GM19099 (cell line): ENCODE measurements around the gene RECK.

ENCODE experiments used
- POLR2A ChIP-seq: IDR thresholded peaks from 3 replicates; pipeline ENCODE4 v1.6.1; 2011; ENCODE audit warnings: low read depth; ENCODE audit not compliant: insufficient read length; ENCODE audit errors: extremely low read depth

Gene RECK

DNA sequence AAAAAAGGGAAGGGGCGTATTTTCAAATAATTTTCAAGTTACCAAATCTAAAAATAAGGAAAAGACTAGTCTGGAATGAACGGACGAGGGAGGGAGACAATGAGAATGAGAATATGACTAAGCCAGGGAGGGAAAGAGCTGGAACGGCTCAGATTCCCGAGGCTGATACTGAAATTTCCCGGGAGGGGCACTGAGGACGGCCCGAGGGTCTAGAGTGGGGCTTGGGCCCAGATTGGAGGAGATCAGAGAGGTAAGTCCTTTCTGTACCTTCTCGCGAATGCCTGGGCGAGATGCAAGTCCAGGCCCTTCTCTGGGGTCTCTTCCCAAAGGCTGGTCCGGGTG, 129.1 kb downstream of the RECK start:
- TF ChIP-seq POLR2A, result no peak

- no peak for TF ChIP-seq POLR2A
Observed at GRCh38 chr9:36166168-36166927, 129.6 kb downstream of the RECK start.

DNA sequence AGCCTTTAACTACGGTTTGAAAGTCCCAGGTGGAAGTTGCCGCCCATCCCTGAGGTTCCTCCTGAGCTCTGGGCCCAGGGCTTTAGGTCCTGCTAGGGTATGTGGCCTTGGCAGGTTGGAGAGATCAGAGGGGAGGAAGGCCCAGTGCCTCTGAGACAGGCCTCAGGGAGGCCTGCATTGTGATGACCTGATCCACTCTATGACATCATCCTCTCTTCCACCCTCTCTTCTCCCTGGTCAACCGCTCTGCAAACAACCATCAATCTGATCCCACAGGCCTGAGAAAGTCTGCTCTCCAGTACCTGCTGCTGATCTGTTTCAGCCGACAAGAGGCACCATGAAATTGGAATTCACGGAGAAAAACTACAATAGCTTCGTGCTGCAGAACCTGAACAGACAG, 132.5 kb downstream of the RECK start, which contains the start of gene CCIN:
Gene CCIN (plus strand): TSS at position 223 of the 400 bp plus-strand sequence. CDS start 115 bp downstream, at position 338.
- TF ChIP-seq POLR2A, result no peak

- no peak for TF ChIP-seq POLR2A
Observed at GRCh38 chr9:36169708-36170107, 133.0 kb downstream of the RECK start.

GRCh38 chr9:36170531-36170930, 133.8 kb downstream of the RECK start:
- TF ChIP-seq POLR2A, result no peak

GRCh38 chr9:36173861-36174260, 137.1 kb downstream of the RECK start:
- TF ChIP-seq POLR2A, result no peak
